8988T (cell line): ENCODE measurements around the gene CIAO3.
A peak's percentile ranks its signal among the peaks of the same experiment; 100 is the strongest.
"Not testable (repeated sequence)": the region's sequence is repeated elsewhere in the genome, so short reads cannot be mapped to it uniquely, and the experiment has no call there.

Experiments used
- DNase-seq: peaks from one replicate; pipeline ENCODE4 v3.0.0; 2011

Gene CIAO3

DNA sequence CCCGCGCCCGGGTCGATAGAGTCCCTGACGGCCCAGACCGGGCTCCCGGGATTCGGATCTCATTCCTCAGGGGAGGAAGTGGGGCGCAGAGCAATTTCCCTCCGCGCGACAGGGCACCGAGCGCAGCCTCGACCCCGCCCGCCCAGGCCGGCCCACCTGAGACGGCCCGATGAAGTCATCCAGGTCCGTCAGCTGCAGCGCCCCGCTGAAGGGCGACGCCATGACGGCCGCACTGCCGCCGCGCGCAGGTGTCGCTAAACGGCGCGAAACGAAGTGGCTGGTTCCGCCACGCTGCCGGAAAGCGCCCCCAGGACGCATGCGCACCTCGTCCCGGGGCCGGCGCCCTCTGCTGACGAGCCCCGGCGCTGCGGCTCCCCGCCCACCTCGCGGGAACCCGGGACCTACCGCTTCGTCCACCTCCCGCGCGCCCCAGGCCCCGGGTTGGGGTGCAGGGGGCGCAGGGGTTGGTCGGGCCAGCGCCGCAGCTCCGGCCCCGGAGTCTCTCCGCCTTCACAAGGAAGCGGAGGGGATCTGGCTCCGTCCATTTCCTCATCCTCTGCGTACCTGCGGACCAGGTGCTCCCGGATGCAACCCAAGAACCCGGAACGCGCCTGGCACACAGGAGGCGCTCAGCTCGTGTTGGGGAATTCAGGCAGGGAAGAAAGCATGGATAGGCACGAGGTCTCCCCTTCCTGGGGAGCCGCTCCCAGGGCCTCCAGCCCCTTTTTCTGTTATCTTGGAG, at the start of gene CIAO3:
Gene CIAO3 (minus strand): TSS at position 234 of the 742 bp plus-strand sequence. CDS start 12 bp downstream, at position 222.
- DNase-seq: peak; percentile 85

DNA sequence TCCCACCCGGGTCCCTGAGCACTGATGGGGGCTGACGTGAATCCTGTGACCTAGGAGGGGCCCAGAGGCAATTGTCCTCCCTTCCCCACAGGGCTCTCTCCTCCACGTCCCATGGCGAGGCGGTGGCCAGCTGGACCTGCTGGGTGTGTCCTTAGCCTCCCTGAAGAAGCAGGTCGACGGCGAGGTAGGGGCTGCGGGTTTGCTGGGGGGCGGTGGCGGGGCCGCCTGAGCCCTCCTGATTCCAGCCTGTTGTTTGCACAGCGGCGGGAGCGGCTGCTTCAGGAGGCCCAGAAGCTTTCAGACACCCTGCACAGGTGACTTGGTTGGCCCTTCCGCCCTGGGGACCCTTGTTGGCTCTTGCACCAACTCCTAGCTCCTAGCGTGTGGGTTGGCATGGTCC, 49.3 kb upstream of the CIAO3 start:
- DNase-seq: no peak

DNA sequence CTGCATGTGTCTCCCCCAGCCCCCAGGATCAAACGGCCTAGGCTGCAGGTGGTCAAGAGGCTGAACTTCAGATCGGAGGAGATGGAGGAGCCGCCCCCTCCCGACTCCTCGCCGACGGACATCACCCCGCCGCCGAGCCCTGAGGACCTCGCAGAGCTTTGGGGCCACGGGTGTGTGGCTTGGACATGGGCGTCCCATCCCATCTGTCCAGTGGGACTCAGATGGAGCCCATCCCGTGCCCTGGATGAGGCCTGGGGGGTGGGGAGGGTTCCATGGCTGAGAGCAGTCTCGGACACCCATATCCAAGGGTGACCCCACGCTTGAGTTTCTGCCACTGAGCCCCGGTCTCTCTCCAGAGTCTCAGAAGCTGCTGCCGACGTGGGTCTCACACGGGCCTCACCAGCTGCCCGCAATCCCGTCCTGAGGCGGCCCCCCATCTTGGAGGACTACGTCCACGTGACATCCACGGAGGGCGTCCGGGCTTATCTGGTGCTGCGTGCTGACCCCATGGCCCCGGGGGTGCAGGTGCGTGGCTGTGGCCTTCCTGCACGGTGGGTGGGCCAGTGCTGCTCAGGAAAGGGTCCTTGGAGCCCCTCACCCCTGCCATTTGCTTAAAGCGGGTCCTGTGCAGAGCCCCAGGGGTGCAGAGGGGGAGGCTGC, 48.5 kb upstream of the CIAO3 start:
- no peak for DNase-seq

DNA sequence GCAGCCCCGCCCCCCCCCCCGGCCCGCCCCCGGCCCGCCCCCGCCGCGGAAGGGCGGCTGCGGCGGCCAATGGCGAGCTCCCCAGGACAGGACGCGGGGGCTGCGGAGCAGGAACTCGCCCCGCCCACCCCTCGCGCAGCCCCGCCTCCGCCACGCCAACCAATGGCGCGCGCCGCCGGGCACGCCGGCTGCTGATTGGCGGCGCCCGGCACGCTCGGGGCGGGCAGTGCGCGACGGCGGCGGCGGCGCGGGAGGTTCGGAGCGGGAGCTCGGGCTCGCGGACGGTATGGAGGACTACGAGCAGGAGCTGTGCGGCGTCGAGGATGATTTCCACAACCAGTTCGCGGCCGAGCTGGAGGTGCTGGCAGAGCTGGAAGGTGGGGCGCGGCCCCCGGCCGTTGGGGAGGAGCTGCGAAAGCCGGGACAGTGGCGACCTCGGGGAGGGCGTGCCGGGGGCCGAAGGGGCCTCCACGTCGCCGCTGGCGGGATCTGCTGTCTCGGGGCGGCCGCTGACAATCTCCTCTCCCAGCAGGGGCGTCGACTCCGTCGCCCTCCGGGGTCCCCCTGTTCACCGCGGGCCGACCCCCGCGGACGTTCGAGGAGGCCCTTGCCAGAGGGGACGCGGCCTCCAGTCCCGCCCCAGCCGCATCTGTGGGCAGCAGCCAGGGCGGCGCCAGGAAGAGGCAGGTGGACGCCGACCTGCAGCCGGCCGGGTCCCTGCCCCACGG, 47.8 kb upstream of the CIAO3 start, which contains the start of gene CHTF18:
Gene CHTF18 (plus strand): TSS at position 222 of the 728 bp plus-strand sequence. CDS start 65 bp downstream, at position 287.
- peak; percentile 97 for DNase-seq

DNA sequence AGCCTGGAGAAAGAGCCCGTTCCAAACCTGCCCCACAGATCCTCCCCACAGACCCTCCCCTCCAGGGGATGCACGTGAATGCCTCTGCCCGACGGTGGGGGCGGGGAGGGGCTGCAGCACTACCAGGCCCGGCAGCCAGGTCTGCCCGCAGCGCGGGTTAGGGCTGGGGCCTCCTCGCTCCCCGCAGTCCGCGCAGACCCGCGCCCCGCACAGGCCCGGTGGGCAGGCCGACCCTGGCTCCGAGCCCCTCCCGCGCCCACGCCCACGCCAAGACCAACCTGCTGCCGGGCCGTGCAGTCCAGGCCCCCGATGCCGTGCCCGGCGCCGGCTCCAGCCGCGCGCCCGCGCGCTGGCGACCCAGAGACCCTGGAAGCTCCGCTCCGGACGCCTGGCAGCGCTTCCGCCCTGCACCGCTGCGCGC, 47.2 kb upstream of the CIAO3 start, which contains the start of gene RPUSD1:
Gene RPUSD1 (minus strand): TSS at position 404 of the 421 bp plus-strand sequence. CDS start 644 bp downstream, outside the sequence.
- no peak for DNase-seq

DNA sequence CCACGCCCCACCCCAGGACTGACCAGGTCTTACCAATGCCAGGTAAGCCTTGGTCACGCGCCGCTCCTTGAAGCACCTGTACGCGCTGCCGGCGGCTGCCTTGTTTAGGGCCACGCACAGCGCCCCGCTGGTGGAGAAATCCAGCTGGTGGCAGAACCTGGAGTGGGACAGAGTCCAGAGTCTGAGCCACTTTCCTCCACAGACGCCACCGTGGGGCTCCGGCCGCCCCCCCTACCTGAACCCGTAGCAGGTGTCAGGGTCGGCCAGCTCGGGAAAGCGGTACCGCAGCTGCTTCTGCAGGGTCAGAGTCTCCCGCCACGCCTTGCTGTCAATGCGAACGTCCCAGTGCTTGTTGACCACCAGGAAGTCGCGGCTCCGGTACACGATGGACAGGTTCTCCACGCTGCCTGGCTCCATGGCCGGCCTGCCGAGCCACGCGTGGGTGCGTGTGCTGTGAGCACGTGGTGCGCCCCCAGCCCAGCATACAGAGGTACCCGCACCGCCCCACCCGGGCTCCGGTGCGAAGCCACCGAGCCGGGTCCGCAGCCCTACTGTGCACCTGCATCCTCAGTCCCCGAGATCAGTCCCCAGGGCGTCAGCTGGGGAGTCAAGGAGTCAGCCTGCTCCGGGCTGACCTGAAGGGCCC, 46.6 kb upstream of the CIAO3 start:
- DNase-seq: no peak

DNA sequence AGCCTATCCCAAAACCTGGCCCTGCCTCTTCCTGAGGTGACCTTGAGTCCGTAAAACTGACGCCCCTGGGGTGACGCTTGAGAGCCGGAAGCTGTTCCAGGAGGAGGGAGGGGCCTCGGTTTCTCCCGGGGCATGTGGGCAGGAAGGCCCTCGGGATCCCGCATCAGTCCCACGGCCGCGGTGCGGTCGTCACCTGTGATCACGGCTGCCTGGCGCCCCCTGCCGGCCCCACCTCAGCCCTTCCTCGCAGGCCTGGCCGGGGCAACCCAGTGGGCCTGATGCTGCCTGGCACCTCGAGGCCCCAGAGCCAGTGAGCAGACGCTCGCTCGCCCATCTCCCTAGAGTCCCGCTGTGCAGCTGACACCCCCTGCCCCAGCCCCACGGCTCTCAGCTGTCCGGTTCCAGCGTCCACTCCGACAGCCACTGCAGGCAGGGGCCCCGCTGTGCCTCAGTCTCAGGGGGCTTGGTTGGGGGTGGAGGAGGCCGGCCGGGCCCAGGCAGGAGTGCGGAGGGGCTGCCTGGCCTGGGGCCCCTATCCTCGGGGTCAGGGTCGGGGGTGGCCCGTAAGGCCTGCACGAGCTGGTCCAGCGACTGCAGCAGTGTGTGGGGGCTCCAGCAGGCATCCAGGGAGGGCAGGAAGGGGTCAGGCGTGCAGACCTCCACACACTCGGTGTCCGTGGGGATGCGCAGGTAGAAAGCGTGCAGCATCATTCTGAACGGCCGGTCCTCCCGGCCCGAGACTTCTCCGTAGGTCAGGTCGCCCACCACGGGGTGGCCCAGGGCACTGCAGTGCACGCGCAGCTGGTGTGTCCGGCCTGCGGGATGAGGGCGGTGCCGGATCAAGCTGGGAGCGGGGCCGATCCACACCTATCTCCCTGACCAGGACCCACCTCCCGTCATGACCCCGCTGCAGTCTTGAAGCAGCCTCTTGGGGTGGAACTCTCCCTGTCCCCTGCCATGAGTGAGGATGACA, 45.1 kb upstream of the CIAO3 start:
- peak; percentile 88 for DNase-seq

DNA sequence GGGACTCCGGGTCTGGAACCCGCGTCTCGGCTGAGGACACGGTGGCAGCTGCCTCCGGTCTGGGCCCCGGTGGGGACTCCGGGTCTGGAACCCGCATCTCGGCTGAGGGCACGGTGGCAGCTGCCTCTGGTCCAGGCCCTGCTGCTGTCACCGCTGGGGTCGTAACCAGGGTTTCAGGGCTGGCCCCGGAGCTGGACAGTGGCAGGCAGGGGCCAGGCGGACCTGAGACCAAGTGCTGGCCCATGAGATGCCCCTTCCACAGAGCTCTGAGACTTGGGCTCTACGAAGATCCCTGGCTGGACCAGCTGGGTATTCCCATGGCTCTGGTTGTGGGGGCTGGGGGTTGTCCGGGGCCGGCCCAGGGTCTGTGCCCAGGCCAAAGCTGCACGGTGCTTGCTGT, 43.6 kb upstream of the CIAO3 start:
- no peak for DNase-seq

DNA sequence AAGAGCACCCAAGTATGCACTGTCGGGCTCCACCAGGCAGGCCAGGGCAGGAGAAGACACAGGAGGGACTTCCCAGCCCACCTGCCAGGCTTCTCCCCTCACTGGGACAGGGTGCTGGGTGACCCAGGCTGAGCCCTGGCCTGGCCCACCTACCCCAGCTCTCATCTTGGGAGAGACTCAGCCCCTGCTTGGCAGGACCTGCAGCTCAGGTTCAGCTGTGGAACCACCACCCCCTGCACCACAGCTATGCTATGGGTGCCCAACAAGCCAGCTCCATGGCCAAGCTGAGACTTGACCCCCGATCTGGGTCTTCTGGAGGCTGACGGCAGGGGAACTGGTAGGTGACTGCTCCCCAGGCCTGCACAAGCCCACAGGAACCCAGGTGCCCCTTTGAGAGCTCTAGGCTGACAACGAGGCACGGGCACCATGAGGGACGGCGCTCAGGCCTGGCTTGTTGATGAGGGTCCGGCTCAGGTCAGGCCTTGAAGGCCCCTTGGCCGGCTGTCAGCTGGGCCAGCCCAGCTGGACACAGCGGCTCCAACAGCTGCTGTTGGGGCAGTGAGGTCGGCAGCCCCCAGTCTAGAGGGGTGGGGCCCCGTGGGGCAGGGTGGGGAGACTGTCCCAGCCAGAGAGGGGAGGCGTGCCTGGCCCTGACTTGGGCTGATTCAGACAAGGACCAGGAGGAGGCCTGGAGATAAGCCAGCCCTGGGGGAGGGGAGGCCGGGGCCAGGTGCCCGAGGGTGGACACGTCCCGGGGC, 42.8 kb upstream of the CIAO3 start:
- no peak for DNase-seq

DNA sequence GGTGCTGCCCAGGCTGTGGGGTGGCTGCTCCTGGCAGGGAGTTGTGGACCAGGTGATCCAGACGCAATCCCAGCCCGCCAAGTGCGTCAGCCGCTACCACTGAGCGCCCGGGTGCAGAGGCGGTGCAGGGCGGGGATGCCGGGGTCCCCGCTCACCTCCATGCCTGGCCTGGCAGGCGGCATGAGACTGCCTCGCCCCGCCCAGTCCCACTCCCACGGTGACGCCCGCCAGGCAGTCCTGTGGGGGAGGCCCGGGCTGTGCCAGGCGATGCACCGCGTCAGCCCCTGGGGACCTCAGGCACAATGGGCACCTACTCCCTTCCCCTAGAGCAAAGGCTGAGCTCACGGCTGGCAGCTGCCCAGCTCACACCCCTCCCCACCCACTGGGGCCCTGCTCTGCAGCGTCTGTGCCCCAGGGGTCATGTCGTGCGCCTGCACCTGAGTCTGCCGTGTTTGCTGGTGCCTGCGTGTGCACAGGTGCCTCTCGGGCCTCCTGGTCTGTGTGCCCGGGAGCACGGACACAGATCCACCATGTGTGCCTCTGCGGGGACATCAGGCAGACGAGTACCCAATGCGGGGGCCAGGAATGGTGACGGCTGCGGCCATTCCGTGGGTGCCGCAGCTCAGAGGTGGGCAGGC, 42.1 kb upstream of the CIAO3 start:
- DNase-seq: no peak

DNA sequence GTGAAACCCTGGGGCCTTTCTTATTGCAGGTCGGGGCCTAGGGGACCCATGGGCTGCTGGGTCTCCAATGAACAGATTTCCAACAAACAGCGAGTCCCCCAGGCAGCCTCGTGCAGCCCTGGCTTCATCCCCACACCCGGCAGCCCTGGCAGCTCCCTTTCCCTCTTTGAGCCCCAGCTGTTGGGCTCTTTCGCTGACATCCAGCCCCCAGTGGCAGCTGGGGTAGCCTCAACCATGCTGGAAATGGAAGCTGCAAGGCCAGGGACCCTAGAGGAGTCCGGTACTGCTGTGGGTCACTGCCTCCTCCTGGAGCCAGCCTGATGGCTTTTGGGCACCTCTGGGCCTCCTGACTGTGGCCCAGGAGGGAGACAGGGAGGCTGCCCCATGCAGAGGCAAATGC, 41.5 kb upstream of the CIAO3 start:
- DNase-seq: no peak

DNA sequence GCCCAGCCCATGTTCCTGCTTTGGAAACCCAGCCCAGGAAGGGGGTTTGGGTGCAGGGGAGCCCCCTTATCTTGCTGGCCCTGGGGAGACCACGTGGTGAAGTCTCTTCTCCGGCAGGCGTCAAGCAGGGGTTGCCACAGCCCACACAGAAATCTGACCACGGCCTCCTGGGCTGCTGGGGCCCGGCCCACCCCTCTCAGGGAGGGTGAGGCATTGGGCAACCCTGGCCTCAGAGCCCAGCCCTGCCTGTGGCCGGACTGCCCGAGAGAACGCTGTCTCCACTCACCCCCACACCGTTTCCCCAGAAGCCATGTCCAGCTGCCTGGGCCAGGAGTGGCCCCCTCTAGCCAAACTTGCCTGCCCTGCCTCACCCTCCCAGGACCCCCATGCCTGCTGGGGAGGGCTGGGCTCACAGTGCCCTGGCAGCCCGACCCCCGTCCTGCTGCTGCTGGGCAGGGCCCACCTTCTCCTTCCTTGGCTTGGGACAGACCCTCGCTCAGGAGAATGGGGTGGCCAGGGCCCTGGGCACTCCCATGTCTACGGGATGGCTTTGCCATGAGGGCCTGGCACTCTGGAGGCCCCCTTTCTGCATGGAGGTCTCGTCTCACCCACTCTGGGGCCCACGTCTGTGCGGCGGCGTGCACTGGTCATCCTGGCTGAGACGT, 40.7 kb upstream of the CIAO3 start:
- no peak for DNase-seq

DNA sequence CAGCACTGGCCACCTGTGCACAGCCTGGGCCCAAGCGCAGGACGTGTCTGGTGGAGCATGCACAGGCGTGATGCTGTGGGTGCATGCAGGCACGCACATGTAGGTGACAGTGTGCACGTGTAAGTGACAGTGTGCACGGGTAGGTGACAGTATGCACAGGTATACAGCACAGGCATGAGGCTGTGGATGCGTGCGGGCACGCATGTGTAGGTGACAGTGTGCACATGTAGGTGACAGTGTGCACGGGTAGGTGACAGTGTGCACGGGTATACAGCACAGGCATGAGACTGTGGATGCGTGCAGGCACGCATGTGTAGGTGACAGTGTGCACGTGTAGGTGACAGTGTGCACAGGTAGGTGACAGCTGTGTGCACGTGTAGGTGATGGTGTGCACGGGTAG, 39.5 kb upstream of the CIAO3 start:
- DNase-seq: no peak

DNA sequence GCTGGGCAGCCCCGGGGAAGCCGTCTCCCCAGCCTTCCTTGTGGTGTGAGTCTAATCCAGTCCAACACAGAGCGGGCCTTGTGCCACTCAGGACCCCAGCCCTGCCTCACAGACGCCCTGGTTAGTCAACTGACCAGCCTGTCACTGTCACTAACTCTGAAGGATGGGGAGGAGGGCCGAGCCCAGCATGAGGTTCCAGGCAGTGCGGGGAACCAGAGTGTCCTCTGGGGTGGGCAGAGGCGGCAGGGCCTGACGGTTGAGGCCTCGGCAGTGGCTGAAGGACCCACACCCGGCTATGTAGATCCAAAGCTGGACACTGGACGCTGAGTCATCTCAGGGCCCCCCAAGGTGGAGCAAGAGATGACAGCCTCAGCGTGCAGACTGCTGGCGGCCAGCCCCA, 38.8 kb upstream of the CIAO3 start:
- no peak for DNase-seq

DNA sequence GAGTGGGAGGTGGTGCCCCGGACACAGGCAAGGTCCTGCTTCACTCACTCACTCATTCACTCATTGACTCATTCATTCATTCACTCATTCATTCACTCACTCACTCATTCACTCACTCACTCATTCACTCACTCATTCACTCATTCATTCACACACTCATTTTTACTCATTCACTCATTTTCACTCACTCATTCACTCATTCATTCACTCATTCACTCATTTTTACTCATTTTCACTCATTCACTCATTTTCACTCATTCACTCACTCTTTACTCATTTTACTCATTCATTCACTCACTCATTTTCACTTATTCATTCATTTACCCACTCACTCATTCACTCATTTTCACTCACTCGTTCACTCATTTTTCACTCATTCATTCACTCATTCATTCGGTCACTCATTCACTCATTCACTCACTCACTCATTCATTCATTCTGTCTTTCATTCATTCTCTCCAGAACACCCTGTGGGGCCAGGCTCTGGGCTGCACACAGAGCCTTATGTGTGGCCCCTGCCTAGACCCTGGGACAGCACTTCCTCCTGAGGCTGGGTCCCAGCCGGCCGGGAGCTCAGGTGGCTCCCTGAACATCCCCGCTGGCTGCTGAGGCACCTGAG, 38.2 kb upstream of the CIAO3 start:
- DNase-seq: no peak

DNA sequence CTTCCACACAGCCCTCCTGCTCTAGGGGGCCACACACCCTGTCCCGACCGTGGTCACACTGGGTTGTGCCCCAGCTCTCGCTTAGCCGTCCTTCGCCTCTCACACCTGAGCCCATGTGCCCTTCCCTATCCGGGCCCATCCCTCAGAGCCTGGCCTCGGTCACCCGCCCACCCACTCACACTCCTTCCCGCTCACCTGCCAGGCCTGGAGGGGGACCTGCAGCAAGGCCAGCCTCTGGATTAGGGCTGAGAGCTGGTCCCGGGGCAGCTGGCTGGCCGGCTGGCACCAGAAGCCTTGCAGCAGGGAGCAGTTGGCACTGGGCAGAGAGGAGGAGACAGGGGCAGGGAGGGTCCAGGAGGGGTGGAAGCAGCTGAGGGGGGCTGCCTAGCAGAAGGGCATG, 37.6 kb upstream of the CIAO3 start:
- DNase-seq: no peak

DNA sequence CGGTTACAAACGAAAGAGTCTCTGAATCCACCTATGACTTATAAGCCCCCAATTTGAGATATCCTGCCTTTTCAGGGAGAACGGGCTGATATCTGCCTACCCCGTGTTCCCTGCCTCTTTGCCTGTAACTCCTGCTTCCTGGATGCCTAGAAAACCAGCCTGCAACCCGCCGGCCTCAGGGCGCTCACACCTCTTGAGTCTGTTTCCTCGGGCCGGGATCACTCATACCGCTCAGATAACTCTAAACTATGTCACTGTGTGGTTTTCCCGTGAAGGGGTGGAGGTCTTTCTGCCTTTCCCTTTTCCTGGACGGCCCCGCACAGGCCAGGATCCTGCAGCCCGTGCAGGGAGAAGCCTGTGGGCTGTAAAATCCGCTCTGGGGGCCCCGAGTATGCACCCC, 37.0 kb upstream of the CIAO3 start:
- no peak for DNase-seq

DNA sequence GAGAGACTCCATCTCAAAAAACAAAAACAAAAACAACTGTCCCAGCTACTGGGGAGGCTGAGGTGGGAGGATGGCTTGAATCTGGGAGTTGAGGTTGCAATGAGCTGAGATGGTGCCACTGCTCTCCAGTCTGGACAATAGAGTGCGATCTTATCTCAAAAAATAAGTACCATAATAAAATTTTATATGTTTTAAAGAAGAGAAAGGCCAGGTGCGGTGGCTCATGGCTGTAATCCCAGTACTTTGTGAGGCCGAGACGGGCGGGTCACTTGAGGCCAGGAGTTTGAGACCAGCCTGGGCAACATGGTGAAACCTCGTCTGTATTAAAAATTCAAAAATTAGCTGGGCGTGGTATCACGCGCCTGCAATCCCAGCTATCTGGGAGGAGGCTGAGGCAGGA, 36.0 kb upstream of the CIAO3 start:
- no peak for DNase-seq

DNA sequence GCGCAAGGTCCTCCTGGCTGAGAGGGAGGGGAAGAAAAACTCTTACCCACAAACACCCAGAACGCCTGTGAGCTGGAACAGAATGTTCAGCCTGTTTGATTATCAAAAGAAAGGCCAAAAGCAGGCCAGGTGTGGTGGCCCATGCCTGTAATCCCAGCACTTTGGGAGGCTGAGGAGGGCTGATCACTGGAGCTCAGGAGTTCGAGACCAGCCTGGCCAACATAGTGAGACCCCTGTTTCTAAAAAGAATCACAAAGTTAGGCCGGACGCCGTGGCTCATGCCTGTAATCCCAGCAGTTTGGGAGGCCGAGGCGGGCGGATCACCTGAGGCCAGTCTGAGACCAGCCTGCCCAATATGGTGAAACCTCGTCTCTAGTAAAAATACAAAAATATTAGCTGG, 35.5 kb upstream of the CIAO3 start:
- not testable (repeated sequence) for DNase-seq
